ENCODE measurements around the gene RARS2.

Gene RARS2

GRCh38 chr6:87608802-87609201 lies 19.0 kb upstream of the RARS2 start:
- Histone ChIP-seq H3K79me1 (ENCODE audit: low read length) (no peaks in the 10 kb centered on the region), H3K4me3 (ENCODE audit: low read depth, low read length) (no peak overlapping the region), H2AK5ac (ENCODE audit: low read length) (no peak overlapping the region), H3K23ac (ENCODE audit: low read length) (no peak overlapping the region), H2AFZ (ENCODE audit: insufficient read depth, low read length, poor library complexity) (no peak overlapping the region), H3K4me2 (ENCODE audit: low read length) (no peak overlapping the region), H3K18ac (ENCODE audit: low read length) (no peak overlapping the region), H3K9me3 (ENCODE audit: insufficient read depth, low read depth, low read length) (no peaks in the 10 kb centered on the region), H4K8ac (ENCODE audit: low read depth, low read length) (no peak overlapping the region), H3K4ac (ENCODE audit: low read depth, low read length) (no peak overlapping the region), H3K9ac (ENCODE audit: low read length) (no peak overlapping the region), H3K79me2 (ENCODE audit: control insufficient read depth, insufficient read depth, low read length, poor library complexity) (no peaks in the 10 kb centered on the region), H2BK120ac (ENCODE audit: insufficient read depth, low read length, poor library complexity) (no peak overlapping the region), H2BK5ac (ENCODE audit: low read depth, low read length, poor library complexity) (no peak overlapping the region), H3K27me3 (ENCODE audit: insufficient read depth, low read length) (no peaks in the 10 kb centered on the region), H2BK12ac (ENCODE audit: low read length) (no peak overlapping the region), H4K91ac (ENCODE audit: low read depth, low read length) (no peak overlapping the region), H3K4me1 (ENCODE audit: control insufficient read depth in 1 of 2, insufficient read depth in 2 of 2, low read length in 2 of 2) (no peaks in the 10 kb centered on the region), H3K14ac (ENCODE audit: low read length) (no peak overlapping the region), H3K27ac (ENCODE audit: low read depth, low read length) (no peak overlapping the region), H3K36me3 (ENCODE audit: control insufficient read depth in 1 of 2, insufficient read depth in 2 of 2, low read length in 2 of 2) (peaks cover 15 to 18% of the 10 kb centered on the region in 2 experiments), H4K12ac (ENCODE audit: low read depth, low read length) (no peak overlapping the region)
- no CpG with 5 or more reads among the region's 3 CpGs for WGBS (ENCODE audit: extremely low coverage, insufficient coverage, insufficient read length)
- no peak for DNase-seq

- H3K4me2 ChIP-seq (ENCODE audit: low read length): no peak overlapping the region
- H3K79me2 ChIP-seq (ENCODE audit: control insufficient read depth, insufficient read depth, low read length, poor library complexity): no peaks in the 10 kb centered on the region
- H2BK12ac ChIP-seq (ENCODE audit: low read length): no peak overlapping the region
- H3K9me3 ChIP-seq (ENCODE audit: insufficient read depth, low read depth, low read length): no peaks in the 10 kb centered on the region
- H3K27me3 ChIP-seq (ENCODE audit: insufficient read depth, low read length): no peaks in the 10 kb centered on the region
- no peak overlapping the region for H3K18ac ChIP-seq (ENCODE audit: low read length)
- no CpG with 5 or more reads among the region's 2 CpGs for WGBS (ENCODE audit: extremely low coverage, insufficient coverage, insufficient read length)
- no peak for DNase-seq
- no peak overlapping the region for H3K14ac ChIP-seq (ENCODE audit: low read length)
- H3K27ac ChIP-seq (ENCODE audit: low read depth, low read length): no peak overlapping the region
- no peak overlapping the region for H2AK5ac ChIP-seq (ENCODE audit: low read length)
- H4K91ac ChIP-seq (ENCODE audit: low read depth, low read length): no peak overlapping the region
- H3K79me1 ChIP-seq (ENCODE audit: low read length): no peaks in the 10 kb centered on the region
- H3K9ac ChIP-seq (ENCODE audit: low read length): no peak overlapping the region
- H3K23ac ChIP-seq (ENCODE audit: low read length): no peak overlapping the region
- H2BK5ac ChIP-seq (ENCODE audit: low read depth, low read length, poor library complexity): no peak overlapping the region
- H4K12ac ChIP-seq (ENCODE audit: low read depth, low read length): no peak overlapping the region
- no peak overlapping the region for H4K8ac ChIP-seq (ENCODE audit: low read depth, low read length)
- no peaks in the 10 kb centered on the region for H3K4me1 ChIP-seq (ENCODE audit: control insufficient read depth in 1 of 2, insufficient read depth in 2 of 2, low read length in 2 of 2)
- no peak overlapping the region for H2AFZ ChIP-seq (ENCODE audit: insufficient read depth, low read length, poor library complexity)
- H3K4me3 ChIP-seq (ENCODE audit: low read depth, low read length): no peak overlapping the region
- H2BK120ac ChIP-seq (ENCODE audit: insufficient read depth, low read length, poor library complexity): no peak overlapping the region
- no peak overlapping the region for H3K4ac ChIP-seq (ENCODE audit: low read depth, low read length)
- peaks cover 9 to 10% of the 10 kb centered on the region in 2 experiments for H3K36me3 ChIP-seq (ENCODE audit: control insufficient read depth in 1 of 2, insufficient read depth in 2 of 2, low read length in 2 of 2)
Measured at GRCh38 chr6:87606199-87606598, 16.4 kb upstream of the RARS2 start.

- Histone ChIP-seq H4K12ac (ENCODE audit: low read depth, low read length) (no peak overlapping the region), H3K4me1 (ENCODE audit: control insufficient read depth in 1 of 2, insufficient read depth in 2 of 2, low read length in 2 of 2) (no peaks in the 10 kb centered on the region)
Measured at GRCh38 chr6:87600576-87600975, 10.8 kb upstream of the RARS2 start.

GRCh38 chr6:87590990-87591389 lies 1.2 kb upstream of the RARS2 start:
- peaks cover 0 to 5% of the 10 kb centered on the region in 2 experiments for H3K4me1 ChIP-seq (ENCODE audit: control insufficient read depth in 1 of 2, insufficient read depth in 2 of 2, low read length in 2 of 2)
- no peak overlapping the region for H3K23ac ChIP-seq (ENCODE audit: low read length)
- H3K18ac ChIP-seq (ENCODE audit: low read length): no peak overlapping the region
- peaks cover 9% of the 10 kb centered on the region for H3K79me1 ChIP-seq (ENCODE audit: low read length)
- WGBS (ENCODE audit: extremely low coverage, insufficient coverage, insufficient read length): no CpG with 5 or more reads among the region's 4 CpGs
- H3K27me3 ChIP-seq (ENCODE audit: insufficient read depth, low read length): no peaks in the 10 kb centered on the region
- no peaks in the 10 kb centered on the region for H3K9me3 ChIP-seq (ENCODE audit: insufficient read depth, low read depth, low read length)
- H3K36me3 ChIP-seq (ENCODE audit: control insufficient read depth in 1 of 2, insufficient read depth in 2 of 2, low read length in 2 of 2): peaks cover 2 to 3% of the 10 kb centered on the region in 2 experiments
- no peak overlapping the region for H3K14ac ChIP-seq (ENCODE audit: low read length)
- no peak overlapping the region for H4K91ac ChIP-seq (ENCODE audit: low read depth, low read length)
- H4K12ac ChIP-seq (ENCODE audit: low read depth, low read length): no peak overlapping the region
- H3K79me2 ChIP-seq (ENCODE audit: control insufficient read depth, insufficient read depth, low read length, poor library complexity): peaks cover 12% of the 10 kb centered on the region
- no peak overlapping the region for H4K8ac ChIP-seq (ENCODE audit: low read depth, low read length)
- no peak overlapping the region for H2AK5ac ChIP-seq (ENCODE audit: low read length)
- no peak overlapping the region for H3K27ac ChIP-seq (ENCODE audit: low read depth, low read length)
- no peak overlapping the region for H3K9ac ChIP-seq (ENCODE audit: low read length)
- DNase-seq: no peak
- H2BK5ac ChIP-seq (ENCODE audit: low read depth, low read length, poor library complexity): no peak overlapping the region
- H2BK12ac ChIP-seq (ENCODE audit: low read length): no peak overlapping the region
- peak overlapping the region; percentile 43 for H3K4me2 ChIP-seq (ENCODE audit: low read length)
- H3K4me3 ChIP-seq (ENCODE audit: low read depth, low read length): no peak overlapping the region
- H2AFZ ChIP-seq (ENCODE audit: insufficient read depth, low read length, poor library complexity): no peak overlapping the region
- no peak overlapping the region for H3K4ac ChIP-seq (ENCODE audit: low read depth, low read length)
- H2BK120ac ChIP-seq (ENCODE audit: insufficient read depth, low read length, poor library complexity): no peak overlapping the region

More at GRCh38 chr6:87600576-87600975, 10.8 kb upstream of the RARS2 start:
- Histone ChIP-seq H2AK5ac (ENCODE audit: low read length) (no peak overlapping the region), H3K4me2 (ENCODE audit: low read length) (no peak overlapping the region), H3K9me3 (ENCODE audit: insufficient read depth, low read depth, low read length) (no peaks in the 10 kb centered on the region), H3K4ac (ENCODE audit: low read depth, low read length) (no peak overlapping the region), H3K27ac (ENCODE audit: low read depth, low read length) (no peak overlapping the region), H3K18ac (ENCODE audit: low read length) (no peak overlapping the region), H4K91ac (ENCODE audit: low read depth, low read length) (no peak overlapping the region), H3K79me2 (ENCODE audit: control insufficient read depth, insufficient read depth, low read length, poor library complexity) (no peaks in the 10 kb centered on the region), H2AFZ (ENCODE audit: insufficient read depth, low read length, poor library complexity) (no peak overlapping the region), H2BK120ac (ENCODE audit: insufficient read depth, low read length, poor library complexity) (no peak overlapping the region), H3K9ac (ENCODE audit: low read length) (no peak overlapping the region), H3K36me3 (ENCODE audit: control insufficient read depth in 1 of 2, insufficient read depth in 2 of 2, low read length in 2 of 2) (peaks cover 5 to 6% of the 10 kb centered on the region in 2 experiments), H3K23ac (ENCODE audit: low read length) (no peak overlapping the region), H4K8ac (ENCODE audit: low read depth, low read length) (no peak overlapping the region), H2BK5ac (ENCODE audit: low read depth, low read length, poor library complexity) (no peak overlapping the region), H3K27me3 (ENCODE audit: insufficient read depth, low read length) (no peaks in the 10 kb centered on the region), H3K14ac (ENCODE audit: low read length) (no peak overlapping the region), H3K79me1 (ENCODE audit: low read length) (no peaks in the 10 kb centered on the region), H2BK12ac (ENCODE audit: low read length) (no peak overlapping the region), H3K4me3 (ENCODE audit: low read depth, low read length) (no peak overlapping the region)
- WGBS (ENCODE audit: extremely low coverage, insufficient coverage, insufficient read length): no CpG with 5 or more reads among the region's 1 CpG
- no peak for DNase-seq

Data from trophoblast cell (in vitro differentiated cells and primary cell).